Heart right ventricle (tissue), 16 donors: Measurements from ENCODE around the gene EVC2. TPM values are rescaled to one million over a fixed set of nuclear protein-coding genes. Genes with fewer than 3 reads are reported as not detected.

Source experiments
- ATAC-seq, 8 donors: fragments of 200-7000 bp; cut with Tn5 transposase; one replicate each; pipeline ENCODE4 v1.9.1; 2020; ENCODE audit warnings: mild to moderate bottlenecking in 8 of 8, moderate library complexity in 8 of 8, moderate number of reproducible peaks in 1 of 8
- DNase-seq, 2 donors: peaks; one replicate each; pipeline ENCODE4 v3.0.0-alpha.2; 2020
- H3K27ac ChIP-seq, 10 donors: fragments of 200-600 bp; sonication (generic) in 2 of 10; one replicate each; pipeline versions ENCODE4 v1.5.0 to v1.8.0; 2020 to 2022; ENCODE audit warnings: mild to moderate bottlenecking in 3 of 10
- H3K27me3 ChIP-seq, 7 donors: fragments of 200-600 bp; one replicate each; pipeline ENCODE4 v1.8.0; 2021 to 2022; ENCODE audit warnings: mild to moderate bottlenecking in 2 of 7
- H3K36me3 ChIP-seq, 9 donors: fragments of 200-600 bp; sonication (generic) in 1 of 9; one replicate each; pipeline versions ENCODE4 v1.5.0 to v1.8.0; 2020 to 2022; ENCODE audit warnings: mild to moderate bottlenecking in 2 of 9
- H3K4me1 ChIP-seq, 9 donors: fragments of 200-600 bp; sonication (generic) in 1 of 9; one replicate each; pipeline versions ENCODE4 v1.5.0 to v1.8.0; 2020 to 2022; ENCODE audit warnings: mild to moderate bottlenecking in 4 of 9
- H3K4me3 ChIP-seq, 10 donors: fragments of 200-600 bp; sonication (generic) in 2 of 10; one replicate each; pipeline versions ENCODE4 v1.5.0 to v1.8.0; 2020 to 2022; ENCODE audit warnings: mild to moderate bottlenecking in 7 of 10, moderate library complexity in 2 of 10
- H3K9me3 ChIP-seq, 11 donors: fragments of 200-600 bp in 10 of 11; sonication (generic) in 2 of 11; one replicate each; pipeline versions ENCODE4 v1.5.0 to v1.8.0; 2013 to 2022; ENCODE audit warnings: mild to moderate bottlenecking in 2 of 11, control low read depth in 1 of 11, moderate library complexity in 1 of 11
- WGBS, 2 donors: extraction: QIAGEN DNeasy Blood & Tissue Kit; methylation state at CpG; one replicate each; pipeline ENCODE4 v1.1.7; 2013; ENCODE audit warnings: inconsistent platforms in 1 of 2; 5-methylcytosine and 5-hydroxymethylcytosine counted together
- intact Hi-C, 10 donors: fragments of 100-400 bp; cut with DNase I; formaldehyde crosslinking; loops; one replicate each; pipeline versions ENCODE4 v1.11.1 to v1.14.2; 2022
- polyA plus RNA-seq, 2 donors: library from polyadenylated mRNA; stranded (reverse); fragments of 200-250 nt; gene quantifications; one replicate each; pipeline ENCODE4 v1.2.3, GENCODE V29; 2013
- total RNA-seq, 10 donors: library from RNA; stranded (reverse); fragmentation: NEBNext Ultra II Directional in 3 of 10; extraction: Animal tissue kit (Norgen Biotek cat#: 25700) in 3 of 10; gene quantifications; one replicate each; pipeline versions ENCODE4 v1.2.1 to v1.2.4, GENCODE V29; 2021 to 2023
- TF ChIP-seq, protein P1 (sequence below), 9 donors: fragments of 200-600 bp; sonication (generic) in 2 of 9; IDR thresholded peaks; one replicate each; pipeline versions ENCODE4 v1.5.0 to v1.8.0; 2021 to 2022; ENCODE audit warnings: antibody characterized with exemption in 9 of 9, mild to moderate bottlenecking in 5 of 9, moderate library complexity in 1 of 9
- donor health status: Arrhythmogenic right ventricular cardiomyopathy.
- donor health status: ischemic (EF 13 %, LVEDD 7.1; RV severe dilation, severe dysfunction).
- donor health status: healthy with polysubstance abuse.
- donor health status: DM: no; HTN: yes; CAD: no.
- donor health status: DM: no; HTN: no; CAD: no.
- donor health status: ischemic (EF 25% LVEDD 6.9; RV normal size, moderate dysfunction).
- donor health status: ischemic (EF 25% LVEDD 5.7; RV mildly dilated, moderate dysfunction).
- donor health status: healthy.
- donor health status: DM: yes; HTN: yes; CAD: no.
- donor health status: Ischemic cardiomyopathy.
- donor health status: ischemic (EF 35%, LVEDD 5.7; RV mildly dilated, moderate dysfunction).
- donor health status: nonischemic (EF 11% LVEDD 7.7; RV severe dilation, severe dysfunction).
- donor health status: DM: yes; HTN: yes; CAD: no.
- donor health status: PGD.
- donor health status: ischemic (EF 29% LVEDD 5.4; RV normal size, mild dysfunction).
- donor health status: nonischemic (EF 23%, LVEDD 6.1; RV moderate dilation, normal function).

The EVC2 gene
- total and polyA plus RNA-seq, 12 donors, result 0.47 to 1.5 (median 0.91) TPM

- no peaks in the 10 kb centered on the region for H3K27me3 ChIP-seq
- H3K4me1 ChIP-seq, result peaks cover 0 to 6% (median 0%) of the 10 kb centered on the region in 9 donors
- TF ChIP-seq, protein P1, sequence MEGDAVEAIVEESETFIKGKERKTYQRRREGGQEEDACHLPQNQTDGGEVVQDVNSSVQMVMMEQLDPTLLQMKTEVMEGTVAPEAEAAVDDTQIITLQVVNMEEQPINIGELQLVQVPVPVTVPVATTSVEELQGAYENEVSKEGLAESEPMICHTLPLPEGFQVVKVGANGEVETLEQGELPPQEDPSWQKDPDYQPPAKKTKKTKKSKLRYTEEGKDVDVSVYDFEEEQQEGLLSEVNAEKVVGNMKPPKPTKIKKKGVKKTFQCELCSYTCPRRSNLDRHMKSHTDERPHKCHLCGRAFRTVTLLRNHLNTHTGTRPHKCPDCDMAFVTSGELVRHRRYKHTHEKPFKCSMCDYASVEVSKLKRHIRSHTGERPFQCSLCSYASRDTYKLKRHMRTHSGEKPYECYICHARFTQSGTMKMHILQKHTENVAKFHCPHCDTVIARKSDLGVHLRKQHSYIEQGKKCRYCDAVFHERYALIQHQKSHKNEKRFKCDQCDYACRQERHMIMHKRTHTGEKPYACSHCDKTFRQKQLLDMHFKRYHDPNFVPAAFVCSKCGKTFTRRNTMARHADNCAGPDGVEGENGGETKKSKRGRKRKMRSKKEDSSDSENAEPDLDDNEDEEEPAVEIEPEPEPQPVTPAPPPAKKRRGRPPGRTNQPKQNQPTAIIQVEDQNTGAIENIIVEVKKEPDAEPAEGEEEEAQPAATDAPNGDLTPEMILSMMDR (IDR thresholded peaks at IDR 0.05), result no peak
- 73 to 74% methylated on average over 19 of the region's 19 CpGs for WGBS, 2 donors
- no peak overlapping the region for H3K4me3 ChIP-seq
- ATAC-seq, result no peak
- H3K27ac ChIP-seq, result no peak overlapping the region
- intact Hi-C loops, result no loop called here
- peaks cover 0 to 7% (median 0%) of the 10 kb centered on the region in 11 donors for H3K9me3 ChIP-seq
- H3K36me3 ChIP-seq, result peaks cover 0 to 70% (median 13%) of the 10 kb centered on the region in 9 donors
- no peak for DNase-seq
Observed at GRCh38 chr4:5753766-5754528, 45.6 kb upstream of the EVC2 start.

DNA sequence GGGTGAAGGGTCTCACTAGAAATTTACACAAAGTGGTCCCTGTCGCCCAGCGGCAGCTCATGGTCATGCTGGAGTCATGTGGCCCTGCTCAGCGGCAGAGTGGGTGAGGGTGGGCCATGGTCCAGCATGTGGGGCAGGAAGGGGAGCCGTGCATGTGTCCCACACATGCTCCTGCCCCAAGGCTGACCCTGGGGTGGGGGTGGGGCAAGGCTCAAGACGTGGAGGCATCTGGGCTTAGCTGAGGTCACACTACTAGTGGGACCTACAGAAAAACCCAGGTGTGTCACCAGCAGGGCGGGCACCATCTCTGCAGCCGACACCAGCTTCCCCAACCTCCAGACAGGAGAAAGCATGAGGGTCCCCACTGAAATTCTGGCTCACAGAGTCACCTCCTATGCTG, 45.0 kb upstream of the EVC2 start:
- DNase-seq, result no peak
- Histone ChIP-seq H3K36me3 (peaks cover 0 to 66% (median 13%) of the 10 kb centered on the region in 9 donors), H3K27ac (no peak overlapping the region), H3K27me3 (no peaks in the 10 kb centered on the region), H3K4me3 (no peak overlapping the region), H3K9me3 (peaks cover 0 to 7% (median 0%) of the 10 kb centered on the region in 11 donors), H3K4me1 (peaks cover 0 to under 1% (median 0%) of the 10 kb centered on the region in 9 donors)
- ATAC-seq, result no peak
- TF ChIP-seq, protein P1 (IDR thresholded peaks at IDR 0.05), result no peak
- intact Hi-C loops, result no loop called here
- 87 to 90% methylated on average over 7 of the region's 7 CpGs for WGBS, 2 donors

DNA sequence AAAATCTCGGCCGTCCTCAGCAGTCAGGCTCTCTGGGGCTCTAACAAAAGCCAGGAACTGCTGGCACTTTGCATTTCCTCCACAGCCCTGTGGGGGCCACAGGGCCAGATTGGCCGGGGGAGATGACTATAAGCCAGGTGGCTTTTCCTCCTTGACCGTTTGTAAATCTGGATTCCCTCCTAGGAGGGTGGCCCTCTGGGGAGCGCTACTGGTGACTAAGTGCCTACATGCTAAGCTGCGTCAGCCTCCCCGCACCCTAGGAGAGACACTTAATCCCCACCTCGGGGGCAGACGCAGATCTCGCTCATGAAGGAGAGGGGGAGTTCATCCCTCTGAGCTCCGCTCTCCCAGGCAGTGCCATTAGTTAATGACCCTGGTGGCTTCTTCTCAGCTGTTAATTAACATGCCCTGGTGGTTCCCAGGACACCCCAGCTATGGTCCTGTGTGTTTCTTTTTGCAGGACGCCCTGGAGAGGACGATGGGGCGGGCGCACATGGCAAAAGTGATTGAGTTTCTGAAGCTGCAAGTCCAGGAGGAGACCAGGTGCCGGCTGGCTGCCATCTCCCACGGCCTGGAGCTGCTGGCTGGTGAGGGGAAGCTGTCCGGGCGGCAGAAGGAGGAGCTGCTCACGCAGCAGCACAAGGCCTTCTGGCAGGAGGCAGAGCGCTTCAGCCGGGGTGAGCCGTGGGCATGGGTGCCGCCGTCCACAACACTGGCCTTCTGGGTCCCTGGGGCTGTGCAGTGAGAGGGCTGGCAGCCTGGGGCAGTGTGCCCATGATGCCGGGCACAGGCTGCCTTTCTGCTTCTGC, 44.2 kb upstream of the EVC2 start:
- peaks cover 0 to 58% (median 13%) of the 10 kb centered on the region in 9 donors for H3K36me3 ChIP-seq
- WGBS, 2 donors, result 80 to 83% methylated on average over 26 of the region's 26 CpGs

More for the DNA sequence above, 44.2 kb upstream of the EVC2 start:
- Histone ChIP-seq H3K27me3 (no peaks in the 10 kb centered on the region), H3K27ac (no peak overlapping the region), H3K9me3 (peaks cover 0 to 5% (median 0%) of the 10 kb centered on the region in 11 donors), H3K4me1 (peaks cover 0 to 3% (median 0%) of the 10 kb centered on the region in 9 donors), H3K4me3 (no peak overlapping the region)
- TF ChIP-seq, protein P1 (IDR thresholded peaks at IDR 0.05), result no peak
- ATAC-seq (no peak), DNase-seq (no peak)
- intact Hi-C loops, result no loop called here
